Measurements from ENCODE around the gene CYFIP2.

DNA sequence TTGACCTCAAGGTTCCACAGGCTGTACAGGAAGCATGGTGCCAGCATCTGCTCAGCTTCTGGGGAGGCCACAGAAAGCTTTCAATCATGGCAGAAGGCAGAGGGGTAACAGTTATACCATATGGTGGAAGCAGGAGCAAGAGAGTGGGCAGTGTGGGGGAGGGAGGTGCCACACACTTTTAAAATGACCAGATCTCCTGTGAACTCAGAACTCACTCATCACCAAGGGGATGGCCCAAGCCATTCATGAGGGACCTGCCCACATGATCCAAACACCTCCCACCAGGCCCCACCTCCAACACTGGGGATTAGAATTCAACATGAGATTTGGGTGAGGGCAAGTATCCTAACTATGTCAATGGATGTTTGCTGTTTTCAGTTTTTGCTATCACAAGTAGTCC, 16.2 kb downstream of the CYFIP2 start:
- TF ChIP-seq NR3C1 (CRISPR knock-in tag; conservative IDR thresholded peaks at IDR 0.05; ENCODE audit: low read depth) (no peak), ZBTB21 (CRISPR knock-in tag; IDR thresholded peaks at IDR 0.05; ENCODE audit: borderline replicate concordance) (no peak), JUN (CRISPR knock-in tag; IDR thresholded peaks at IDR 0.05) (no peak), TEAD1 (CRISPR knock-in tag; IDR thresholded peaks at IDR 0.05) (no peak), MXD4 (CRISPR knock-in tag; IDR thresholded peaks at IDR 0.05; ENCODE audit: borderline replicate concordance) (no peak), MYBL2 (CRISPR knock-in tag; IDR thresholded peaks at IDR 0.05) (no peak)
- TF ChIP-seq, protein P1, sequence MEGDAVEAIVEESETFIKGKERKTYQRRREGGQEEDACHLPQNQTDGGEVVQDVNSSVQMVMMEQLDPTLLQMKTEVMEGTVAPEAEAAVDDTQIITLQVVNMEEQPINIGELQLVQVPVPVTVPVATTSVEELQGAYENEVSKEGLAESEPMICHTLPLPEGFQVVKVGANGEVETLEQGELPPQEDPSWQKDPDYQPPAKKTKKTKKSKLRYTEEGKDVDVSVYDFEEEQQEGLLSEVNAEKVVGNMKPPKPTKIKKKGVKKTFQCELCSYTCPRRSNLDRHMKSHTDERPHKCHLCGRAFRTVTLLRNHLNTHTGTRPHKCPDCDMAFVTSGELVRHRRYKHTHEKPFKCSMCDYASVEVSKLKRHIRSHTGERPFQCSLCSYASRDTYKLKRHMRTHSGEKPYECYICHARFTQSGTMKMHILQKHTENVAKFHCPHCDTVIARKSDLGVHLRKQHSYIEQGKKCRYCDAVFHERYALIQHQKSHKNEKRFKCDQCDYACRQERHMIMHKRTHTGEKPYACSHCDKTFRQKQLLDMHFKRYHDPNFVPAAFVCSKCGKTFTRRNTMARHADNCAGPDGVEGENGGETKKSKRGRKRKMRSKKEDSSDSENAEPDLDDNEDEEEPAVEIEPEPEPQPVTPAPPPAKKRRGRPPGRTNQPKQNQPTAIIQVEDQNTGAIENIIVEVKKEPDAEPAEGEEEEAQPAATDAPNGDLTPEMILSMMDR (IDR thresholded peaks at IDR 0.05) = no peak
- TF ChIP-seq, protein P2, sequence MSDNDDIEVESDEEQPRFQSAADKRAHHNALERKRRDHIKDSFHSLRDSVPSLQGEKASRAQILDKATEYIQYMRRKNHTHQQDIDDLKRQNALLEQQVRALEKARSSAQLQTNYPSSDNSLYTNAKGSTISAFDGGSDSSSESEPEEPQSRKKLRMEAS (CRISPR knock-in tag; IDR thresholded peaks at IDR 0.05) = no peak
- TF ChIP-seq, protein P3, sequence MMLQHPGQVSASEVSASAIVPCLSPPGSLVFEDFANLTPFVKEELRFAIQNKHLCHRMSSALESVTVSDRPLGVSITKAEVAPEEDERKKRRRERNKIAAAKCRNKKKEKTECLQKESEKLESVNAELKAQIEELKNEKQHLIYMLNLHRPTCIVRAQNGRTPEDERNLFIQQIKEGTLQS (CRISPR knock-in tag; conservative IDR thresholded peaks at IDR 0.05) = no peak
- TF ChIP-seq, protein P4, sequence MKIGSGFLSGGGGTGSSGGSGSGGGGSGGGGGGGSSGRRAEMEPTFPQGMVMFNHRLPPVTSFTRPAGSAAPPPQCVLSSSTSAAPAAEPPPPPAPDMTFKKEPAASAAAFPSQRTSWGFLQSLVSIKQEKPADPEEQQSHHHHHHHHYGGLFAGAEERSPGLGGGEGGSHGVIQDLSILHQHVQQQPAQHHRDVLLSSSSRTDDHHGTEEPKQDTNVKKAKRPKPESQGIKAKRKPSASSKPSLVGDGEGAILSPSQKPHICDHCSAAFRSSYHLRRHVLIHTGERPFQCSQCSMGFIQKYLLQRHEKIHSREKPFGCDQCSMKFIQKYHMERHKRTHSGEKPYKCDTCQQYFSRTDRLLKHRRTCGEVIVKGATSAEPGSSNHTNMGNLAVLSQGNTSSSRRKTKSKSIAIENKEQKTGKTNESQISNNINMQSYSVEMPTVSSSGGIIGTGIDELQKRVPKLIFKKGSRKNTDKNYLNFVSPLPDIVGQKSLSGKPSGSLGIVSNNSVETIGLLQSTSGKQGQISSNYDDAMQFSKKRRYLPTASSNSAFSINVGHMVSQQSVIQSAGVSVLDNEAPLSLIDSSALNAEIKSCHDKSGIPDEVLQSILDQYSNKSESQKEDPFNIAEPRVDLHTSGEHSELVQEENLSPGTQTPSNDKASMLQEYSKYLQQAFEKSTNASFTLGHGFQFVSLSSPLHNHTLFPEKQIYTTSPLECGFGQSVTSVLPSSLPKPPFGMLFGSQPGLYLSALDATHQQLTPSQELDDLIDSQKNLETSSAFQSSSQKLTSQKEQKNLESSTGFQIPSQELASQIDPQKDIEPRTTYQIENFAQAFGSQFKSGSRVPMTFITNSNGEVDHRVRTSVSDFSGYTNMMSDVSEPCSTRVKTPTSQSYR (CRISPR knock-in tag; IDR thresholded peaks at IDR 0.05) = no peak
- TF ChIP-seq, protein P5, sequence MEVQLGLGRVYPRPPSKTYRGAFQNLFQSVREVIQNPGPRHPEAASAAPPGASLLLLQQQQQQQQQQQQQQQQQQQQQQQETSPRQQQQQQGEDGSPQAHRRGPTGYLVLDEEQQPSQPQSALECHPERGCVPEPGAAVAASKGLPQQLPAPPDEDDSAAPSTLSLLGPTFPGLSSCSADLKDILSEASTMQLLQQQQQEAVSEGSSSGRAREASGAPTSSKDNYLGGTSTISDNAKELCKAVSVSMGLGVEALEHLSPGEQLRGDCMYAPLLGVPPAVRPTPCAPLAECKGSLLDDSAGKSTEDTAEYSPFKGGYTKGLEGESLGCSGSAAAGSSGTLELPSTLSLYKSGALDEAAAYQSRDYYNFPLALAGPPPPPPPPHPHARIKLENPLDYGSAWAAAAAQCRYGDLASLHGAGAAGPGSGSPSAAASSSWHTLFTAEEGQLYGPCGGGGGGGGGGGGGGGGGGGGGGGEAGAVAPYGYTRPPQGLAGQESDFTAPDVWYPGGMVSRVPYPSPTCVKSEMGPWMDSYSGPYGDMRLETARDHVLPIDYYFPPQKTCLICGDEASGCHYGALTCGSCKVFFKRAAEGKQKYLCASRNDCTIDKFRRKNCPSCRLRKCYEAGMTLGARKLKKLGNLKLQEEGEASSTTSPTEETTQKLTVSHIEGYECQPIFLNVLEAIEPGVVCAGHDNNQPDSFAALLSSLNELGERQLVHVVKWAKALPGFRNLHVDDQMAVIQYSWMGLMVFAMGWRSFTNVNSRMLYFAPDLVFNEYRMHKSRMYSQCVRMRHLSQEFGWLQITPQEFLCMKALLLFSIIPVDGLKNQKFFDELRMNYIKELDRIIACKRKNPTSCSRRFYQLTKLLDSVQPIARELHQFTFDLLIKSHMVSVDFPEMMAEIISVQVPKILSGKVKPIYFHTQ (CRISPR knock-in tag; IDR thresholded peaks at IDR 0.05) = no peak
- TF ChIP-seq, protein P6, sequence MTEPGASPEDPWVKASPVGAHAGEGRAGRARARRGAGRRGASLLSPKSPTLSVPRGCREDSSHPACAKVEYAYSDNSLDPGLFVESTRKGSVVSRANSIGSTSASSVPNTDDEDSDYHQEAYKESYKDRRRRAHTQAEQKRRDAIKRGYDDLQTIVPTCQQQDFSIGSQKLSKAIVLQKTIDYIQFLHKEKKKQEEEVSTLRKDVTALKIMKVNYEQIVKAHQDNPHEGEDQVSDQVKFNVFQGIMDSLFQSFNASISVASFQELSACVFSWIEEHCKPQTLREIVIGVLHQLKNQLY (CRISPR knock-in tag; IDR thresholded peaks at IDR 0.05) = no peak

Data from WTC11 (cell line).